ENCODE measurements around the gene GALNT14. TPM values are rescaled to one million over a fixed set of nuclear protein-coding genes. Genes with fewer than 3 reads are reported as not detected.

The GALNT14 gene
- total and polyA plus RNA-seq, 2 of the 13 experiments (the other 11 are each of a cell fraction or from before 2014, with no cell fraction given) = not detected

DNA sequence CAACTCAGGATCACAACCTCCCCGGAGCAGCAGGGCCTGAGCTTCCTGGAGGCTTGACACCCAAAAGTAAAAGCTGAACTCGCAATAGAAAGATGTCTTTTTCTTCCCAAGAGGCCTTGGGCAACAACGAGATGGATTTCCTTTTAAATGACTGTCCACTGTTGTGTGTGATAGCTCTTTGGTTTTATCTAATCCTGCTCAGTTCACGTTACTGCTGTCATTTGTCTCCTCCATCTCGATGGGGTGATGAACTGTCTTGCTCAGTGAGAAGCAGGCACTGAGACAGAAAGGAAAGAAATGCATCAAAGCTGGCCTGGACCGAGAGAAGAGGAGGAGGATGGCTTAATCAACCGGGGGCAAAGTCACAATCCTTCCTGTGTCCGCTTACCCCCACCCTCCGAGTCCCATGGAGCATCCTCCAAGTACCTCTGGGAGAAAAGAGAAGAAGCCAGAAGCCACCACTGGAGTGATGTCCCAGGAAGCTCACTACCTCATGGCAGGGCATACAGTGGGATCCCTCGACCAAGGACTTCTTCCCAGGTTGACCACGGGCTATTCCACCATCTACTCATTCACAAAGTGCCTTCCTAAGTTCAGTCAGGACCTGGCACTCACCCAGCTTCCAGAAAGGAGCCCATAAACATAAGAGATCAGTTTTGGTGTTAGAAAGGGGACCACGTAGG lies 68.5 kb downstream of the GALNT14 start:
- no peaks in the 10 kb centered on the region for H3K4me1 ChIP-seq (ENCODE audit: insufficient read depth, low read length)
- H3K27me3 ChIP-seq (ENCODE audit: control insufficient read depth in 1 of 2, insufficient read depth in 2 of 2, low read length in 2 of 2) = no peaks in the 10 kb centered on the region; a peak in 2 of 5 replicates
- no peak overlapping the region for H3K27ac ChIP-seq (ENCODE audit: extremely low read length, insufficient read depth, low read length)
- DNase-seq (ENCODE audit: low spot score) = no peak
- under 1% methylated on average over 12 of the region's 12 CpGs for WGBS (ENCODE audit: low lambda C conversion rate)
- no peak overlapping the region for H2AFZ ChIP-seq (ENCODE audit: low read length)
- BruUV-seq (replicated peaks) = no TSS peak
- FAIRE-seq = no peak
- no peak for ATAC-seq
- TF ChIP-seq ZNF10 (CRISPR knock-in tag; IDR thresholded peaks at IDR 0.05; ENCODE audit: borderline replicate concordance, low read depth) = no peak
- TF ChIP-seq ZNF83 (CRISPR knock-in tag; IDR thresholded peaks at IDR 0.05; ENCODE audit: borderline replicate concordance) = no peak
- TF ChIP-seq ZNF367 (CRISPR knock-in tag; IDR thresholded peaks at IDR 0.05; ENCODE audit: borderline replicate concordance) = no peak
- TF ChIP-seq LCORL (IDR thresholded peaks at IDR 0.05) = no peak
- no peak for TF ChIP-seq LCORL (CRISPR knock-in tag; IDR thresholded peaks at IDR 0.05)
- TF ChIP-seq ZNF296 (CRISPR knock-in tag; conservative IDR thresholded peaks at IDR 0.05) = no peak
- no peak for TF ChIP-seq AHR (CRISPR knock-in tag; IDR thresholded peaks at IDR 0.05)
- TF ChIP-seq FOXC1 (CRISPR knock-in tag; IDR thresholded peaks at IDR 0.05; ENCODE audit: borderline replicate concordance) = no peak
- no peak for TF ChIP-seq ZNF772 (CRISPR knock-in tag; IDR thresholded peaks at IDR 0.05)
- TF ChIP-seq FOXA1 (IDR thresholded peaks at IDR 0.05) = no peak
- TF ChIP-seq FOXA1 (CRISPR knock-in tag; IDR thresholded peaks at IDR 0.05) = no peak
- TF ChIP-seq, protein P1, sequence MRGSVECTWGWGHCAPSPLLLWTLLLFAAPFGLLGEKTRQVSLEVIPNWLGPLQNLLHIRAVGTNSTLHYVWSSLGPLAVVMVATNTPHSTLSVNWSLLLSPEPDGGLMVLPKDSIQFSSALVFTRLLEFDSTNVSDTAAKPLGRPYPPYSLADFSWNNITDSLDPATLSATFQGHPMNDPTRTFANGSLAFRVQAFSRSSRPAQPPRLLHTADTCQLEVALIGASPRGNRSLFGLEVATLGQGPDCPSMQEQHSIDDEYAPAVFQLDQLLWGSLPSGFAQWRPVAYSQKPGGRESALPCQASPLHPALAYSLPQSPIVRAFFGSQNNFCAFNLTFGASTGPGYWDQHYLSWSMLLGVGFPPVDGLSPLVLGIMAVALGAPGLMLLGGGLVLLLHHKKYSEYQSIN (CRISPR knock-in tag; IDR thresholded peaks at IDR 0.05; ENCODE audit: borderline replicate concordance) = no peak
- in situ Hi-C loops (cut with HindIII; ENCODE audit: extremely low pct_ligation_motif_present, low pct_unique_long_range_greater_than_20kb) (no loop called here), intact Hi-C loops (cut with micrococcal nuclease; ENCODE audit: unreplicated experiment) (no loop called here)
- no peaks in the 10 kb centered on the region for H3K9me3 ChIP-seq (ENCODE audit: low read length)
- ChIA-PET CTCF (ENCODE audit: low intra/inter-chr PET ratio, low total read pairs) (no interaction called here), POLR2A (no interaction called here)
- H3K4me3 ChIP-seq (replicated peaks in 1 of 3; ENCODE audit: insufficient read depth in 1 of 3, low read depth in 2 of 3, low read length in 3 of 3) = no peak overlapping the region
- no peaks in the 10 kb centered on the region for H3K79me2 ChIP-seq (ENCODE audit: insufficient read depth, low read length)
- no peak overlapping the region for H3K9ac ChIP-seq (ENCODE audit: insufficient read depth, low read depth, low read length)
- H3K36me3 ChIP-seq (replicated peaks in 1 of 2; ENCODE audit: control insufficient read depth in 1 of 2, insufficient read depth in 2 of 2, low read length in 2 of 2) = no peaks in the 10 kb centered on the region
- H3K4me2 ChIP-seq (ENCODE audit: low read depth, low read length) = no peak overlapping the region
- H4K20me1 ChIP-seq (ENCODE audit: insufficient read depth, low read length) = no peaks in the 10 kb centered on the region
